ENCODE data around the gene LOXL1. TPM values are rescaled to one million over a fixed set of nuclear protein-coding genes. Genes with fewer than 3 reads are reported as not detected.

Gene LOXL1
- 0.49 and 0.61 TPM in 2 replicates for total RNA-seq
- 0.61 TPM for total RNA-seq (2013)
- polyA plus RNA-seq: 0.21 and 0.46 TPM in 2 replicates
- polyA minus RNA-seq: 0.29 and 0.34 TPM in 2 replicates

- ChIA-PET POLR2A (no interaction called here), CTCF (interaction anchor here (1.3 to 2.6 kb wide), 5 partner anchors 10 to 52 kb away, joined by 3 to 8 read pairs (median 3); no protein-coding TSS in a partner anchor)
- Histone ChIP-seq H3K36me3 (replicated peaks in 1 of 2; ENCODE audit: control extremely low read depth in 1 of 2, control insufficient read depth in 1 of 2, extremely low read depth in 1 of 2, insufficient read depth in 2 of 2, low read length in 1 of 2) (no peaks in the 10 kb centered on the region), H3K4me2 (replicated peaks; ENCODE audit: low read depth, low read length, poor library complexity, severe bottlenecking) (peak within 1 kb of the TSS; percentile 78), H3K79me2 (ENCODE audit: control insufficient read depth, insufficient read depth, low read length) (no peaks in the 10 kb centered on the region), H3K9ac (ENCODE audit: low read length) (peak within 1 kb of the TSS; percentile 62), H3K27ac (ENCODE audit: low read length in 2 of 2) (peak within 1 kb of the TSS in 1 of 2 donors; percentile 39), H3K4me1 (ENCODE audit: control insufficient read depth in 2 of 2, insufficient read depth in 2 of 2, low read length in 2 of 2) (peaks cover 6 to 11% of the 10 kb centered on the region in 2 donors), H3K9me3 (ENCODE audit: control extremely low read depth in 1 of 3, control insufficient read depth in 2 of 3, insufficient read depth in 1 of 3, low read length in 2 of 3) (peaks cover 0 to 5% (median 0%) of the 10 kb centered on the region in 3 donors), H3K4me3 (ENCODE audit: control extremely low read depth in 1 of 5, extremely low read depth in 1 of 5, insufficient read depth in 1 of 5, low read depth in 2 of 5, low read length in 4 of 5) (peak within 1 kb of the TSS in 3 of 5 experiments; percentile 50 to 65 (median 56)), H3K27me3 (replicated peaks in 1 of 4; ENCODE audit: control extremely low read depth in 1 of 4, control insufficient read depth in 3 of 4, insufficient read depth in 4 of 4, low read length in 3 of 4) (peaks cover 0 to 44% (median 16%) of the 10 kb centered on the region in 4 experiments), H4K20me1 (ENCODE audit: control insufficient read depth, insufficient read depth, low read length, poor library complexity, severe bottlenecking) (no peaks in the 10 kb centered on the region), H2AFZ (ENCODE audit: insufficient read depth, low read depth, low read length, poor library complexity, severe bottlenecking) (peak within 1 kb of the TSS; percentile 82)
- peak; percentile 36 for DNase-seq
- Mint-ChIP-seq H3K27ac (no peak within 1 kb of the TSS), H3K4me1 (peaks cover 10% of the 10 kb centered on the region), H3K9me3 (ENCODE audit: insufficient read depth) (no peaks in the 10 kb centered on the region), H3K27me3 (peaks cover 24% of the 10 kb centered on the region), H3K4me3 (peak within 1 kb of the TSS; percentile 70)
- intact Hi-C loops (cut with micrococcal nuclease): no loop called here
- TF ChIP-seq CTCF (IDR thresholded peaks at IDR 0.05): no peak
- no peak for TF ChIP-seq EZH2 (IDR thresholded peaks at IDR 0.05; ENCODE audit: borderline replicate concordance, insufficient read depth, low read depth, low read length, poor library complexity, severe bottlenecking)
- ATAC-seq (ENCODE audit: low read depth): no peak
- WGBS (ENCODE audit: insufficient coverage): 16% methylated on average over 47 of the region's 47 CpGs
Measured at GRCh38 chr15:73926219-73927002, at the start of gene LOXL1. LOXL1 (plus strand) TSS chr15:73926462; CDS start chr15:73926784, 322 bp downstream.

- Histone ChIP-seq H3K36me3 (replicated peaks in 1 of 2; ENCODE audit: control extremely low read depth in 1 of 2, control insufficient read depth in 1 of 2, extremely low read depth in 1 of 2, insufficient read depth in 2 of 2, low read length in 1 of 2) (no peaks in the 10 kb centered on the region), H3K27me3 (replicated peaks in 1 of 4; ENCODE audit: control extremely low read depth in 1 of 4, control insufficient read depth in 3 of 4, insufficient read depth in 4 of 4, low read length in 3 of 4) (peaks cover 0 to 4% (median 0%) of the 10 kb centered on the region in 4 experiments), H4K20me1 (ENCODE audit: control insufficient read depth, insufficient read depth, low read length, poor library complexity, severe bottlenecking) (no peaks in the 10 kb centered on the region), H3K9ac (ENCODE audit: low read length) (no peak overlapping the region), H3K4me1 (ENCODE audit: control insufficient read depth in 2 of 2, insufficient read depth in 2 of 2, low read length in 2 of 2) (no peaks in the 10 kb centered on the region), H3K4me3 (ENCODE audit: control extremely low read depth in 1 of 5, extremely low read depth in 1 of 5, insufficient read depth in 1 of 5, low read depth in 2 of 5, low read length in 4 of 5) (no peak overlapping the region), H3K79me2 (ENCODE audit: control insufficient read depth, insufficient read depth, low read length) (no peaks in the 10 kb centered on the region), H2AFZ (ENCODE audit: insufficient read depth, low read depth, low read length, poor library complexity, severe bottlenecking) (no peak overlapping the region), H3K27ac (ENCODE audit: low read length in 2 of 2) (no peak overlapping the region), H3K4me2 (replicated peaks; ENCODE audit: low read depth, low read length, poor library complexity, severe bottlenecking) (no peak overlapping the region), H3K9me3 (ENCODE audit: control extremely low read depth in 1 of 3, control insufficient read depth in 2 of 3, insufficient read depth in 1 of 3, low read length in 2 of 3) (no peaks in the 10 kb centered on the region)
- DNase-seq: no peak
- Mint-ChIP-seq H3K9me3 (ENCODE audit: insufficient read depth) (no peaks in the 10 kb centered on the region), H3K4me3 (no peak overlapping the region), H3K27me3 (peaks cover 28% of the 10 kb centered on the region), H3K4me1 (no peaks in the 10 kb centered on the region), H3K27ac (no peak overlapping the region)
- ChIA-PET POLR2A (no interaction called here), CTCF (no interaction called here)
- no peak for ATAC-seq (ENCODE audit: low read depth)
- intact Hi-C loops (cut with micrococcal nuclease): no loop called here
- 43% methylated on average over 1 of the region's 3 CpGs for WGBS (ENCODE audit: insufficient coverage)
- no peak for TF ChIP-seq CTCF (IDR thresholded peaks at IDR 0.05)
- no peak for TF ChIP-seq EZH2 (IDR thresholded peaks at IDR 0.05; ENCODE audit: borderline replicate concordance, insufficient read depth, low read depth, low read length, poor library complexity, severe bottlenecking)
Measured at GRCh38 chr15:73879426-73879825, 46.8 kb upstream of the LOXL1 start.

Data from B cell (primary cell).